Measurements from ENCODE around the gene RFT1. TPM values are rescaled to one million over a fixed set of nuclear protein-coding genes. Genes with fewer than 3 reads are reported as not detected.
A peak's percentile ranks its signal among the peaks of the same experiment; 100 is the strongest.

The RFT1 gene
- total and polyA plus RNA-seq, 2 of the 13 experiments (the other 11 are each of a cell fraction or from before 2014, with no cell fraction given) = 23.2 to 37.0 TPM

- TF ChIP-seq MEIS2 (CRISPR knock-in tag; IDR thresholded peaks at IDR 0.05) (no peak), MXD4 (CRISPR knock-in tag; IDR thresholded peaks at IDR 0.05) (no peak), TOE1 (CRISPR knock-in tag; IDR thresholded peaks at IDR 0.05) (no peak), KDM1A (CRISPR knock-in tag; IDR thresholded peaks at IDR 0.05) (peak; percentile 31; the same call in 1 of the 2 replicates), NPAS2 (CRISPR knock-in tag; IDR thresholded peaks at IDR 0.05; ENCODE audit: borderline replicate concordance) (no peak), RBM39 (IDR thresholded peaks at IDR 0.05; ENCODE audit: low read depth, low read length, poor library complexity, severe bottlenecking) (no peak), PHB2 (IDR thresholded peaks at IDR 0.05; ENCODE audit: partially characterized antibody) (no peak), POLR2G (IDR thresholded peaks at IDR 0.05; ENCODE audit: low read depth, low read length) (peak; percentile 51), ZFP36L2 (CRISPR knock-in tag; IDR thresholded peaks at IDR 0.05) (no peak), ZNF10 (CRISPR knock-in tag; IDR thresholded peaks at IDR 0.05; ENCODE audit: borderline replicate concordance, low read depth) (no peak), ZNF629 (CRISPR knock-in tag; conservative IDR thresholded peaks at IDR 0.05) (peak; percentile 94), HNF1B (CRISPR knock-in tag; IDR thresholded peaks at IDR 0.05) (no peak), ONECUT2 (CRISPR knock-in tag; IDR thresholded peaks at IDR 0.05) (no peak)
- TF ChIP-seq, protein P1, sequence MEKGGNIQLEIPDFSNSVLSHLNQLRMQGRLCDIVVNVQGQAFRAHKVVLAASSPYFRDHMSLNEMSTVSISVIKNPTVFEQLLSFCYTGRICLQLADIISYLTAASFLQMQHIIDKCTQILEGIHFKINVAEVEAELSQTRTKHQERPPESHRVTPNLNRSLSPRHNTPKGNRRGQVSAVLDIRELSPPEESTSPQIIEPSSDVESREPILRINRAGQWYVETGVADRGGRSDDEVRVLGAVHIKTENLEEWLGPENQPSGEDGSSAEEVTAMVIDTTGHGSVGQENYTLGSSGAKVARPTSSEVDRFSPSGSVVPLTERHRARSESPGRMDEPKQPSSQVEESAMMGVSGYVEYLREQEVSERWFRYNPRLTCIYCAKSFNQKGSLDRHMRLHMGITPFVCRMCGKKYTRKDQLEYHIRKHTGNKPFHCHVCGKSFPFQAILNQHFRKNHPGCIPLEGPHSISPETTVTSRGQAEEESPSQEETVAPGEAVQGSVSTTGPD (CRISPR knock-in tag; IDR thresholded peaks at IDR 0.05) = no peak
Observed at GRCh38 chr3:53156368-53156834, 26.2 kb upstream of the RFT1 start (continued).
